NCI-H2227 (cell line): ENCODE measurements around the gene WNT5B.
A peak's percentile ranks its signal among the peaks of the same experiment; 100 is the strongest.

ENCODE experiments used
- DNase-seq: peaks from one replicate; lab custom pipeline; 2025; ENCODE audit not compliant: unreplicated experiment; lab: John Stamatoyannopoulos, UW

The WNT5B gene

DNA sequence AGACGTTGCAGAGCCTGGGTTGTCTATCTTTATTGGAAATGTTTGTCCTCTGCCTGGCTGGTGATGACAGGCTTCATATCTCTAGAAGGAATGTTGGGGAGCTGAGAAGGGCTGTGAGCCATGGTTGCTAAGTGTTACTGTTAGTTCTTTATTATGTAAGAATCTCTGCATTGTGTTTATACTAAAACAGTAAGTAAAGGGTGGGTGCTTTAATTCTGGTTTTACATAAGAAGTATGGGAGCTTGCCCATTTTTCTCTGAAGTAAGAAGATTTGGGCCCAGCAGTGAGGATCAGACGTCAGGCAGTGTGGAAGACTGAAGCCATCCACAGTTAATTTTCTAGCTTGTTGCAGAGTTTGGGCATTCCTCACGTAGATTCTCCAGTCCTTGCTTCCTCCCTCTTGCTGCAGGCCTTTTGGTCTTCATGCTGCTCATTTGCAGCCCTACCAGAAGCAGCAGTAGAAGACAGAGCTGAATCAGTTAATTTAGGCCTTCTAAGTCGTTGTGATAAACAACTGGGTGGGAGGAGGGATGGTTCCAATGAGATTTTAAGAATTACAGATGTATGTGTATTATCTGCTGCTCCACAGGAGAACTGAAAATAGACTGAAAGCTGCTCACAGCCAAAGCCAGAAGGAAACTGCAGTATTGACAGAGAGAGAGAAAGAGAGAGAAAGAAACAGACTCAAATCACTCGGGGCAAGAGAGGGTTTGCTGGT is 21.4 kb downstream of the WNT5B start:
- DNase-seq = no peak

DNA sequence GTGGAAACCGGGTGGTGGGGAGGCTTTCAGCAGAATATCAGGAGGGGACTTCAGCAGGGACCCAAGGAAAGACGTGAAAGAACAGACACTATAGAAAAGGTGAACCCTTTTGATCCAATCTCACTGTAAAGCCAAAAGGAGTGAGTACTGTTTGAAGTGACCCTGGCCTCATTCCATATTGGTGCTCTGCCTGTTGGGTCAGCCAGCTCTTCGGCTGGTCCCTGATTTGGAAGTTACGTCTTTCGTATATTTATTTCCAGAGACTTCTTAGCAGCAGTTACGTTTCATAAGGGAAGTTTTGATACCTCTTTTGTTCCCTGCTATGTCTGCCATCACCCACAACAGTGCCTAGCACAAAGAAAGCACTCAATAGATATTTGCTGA is 21.9 kb downstream of the WNT5B start:
- no peak for DNase-seq

DNA sequence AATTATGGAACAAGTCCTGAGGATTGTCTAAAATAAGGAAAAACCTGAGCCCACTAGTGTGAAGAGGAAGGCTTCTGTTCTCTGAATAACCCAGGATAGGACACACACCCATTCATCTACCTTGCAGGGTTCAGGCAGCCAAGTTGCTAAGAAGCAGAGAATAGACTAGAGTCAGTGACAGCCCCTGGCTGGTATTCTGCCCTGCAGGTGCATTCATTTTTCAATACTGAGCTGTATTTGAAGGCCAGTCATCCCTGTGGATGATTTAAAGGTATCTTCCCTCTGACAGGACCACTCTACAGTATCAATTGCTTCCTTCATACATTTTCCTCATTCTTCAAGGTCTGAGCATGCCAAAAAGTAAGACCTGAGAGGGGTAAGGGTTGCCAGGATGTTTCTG is 22.9 kb downstream of the WNT5B start:
- no peak for DNase-seq

DNA sequence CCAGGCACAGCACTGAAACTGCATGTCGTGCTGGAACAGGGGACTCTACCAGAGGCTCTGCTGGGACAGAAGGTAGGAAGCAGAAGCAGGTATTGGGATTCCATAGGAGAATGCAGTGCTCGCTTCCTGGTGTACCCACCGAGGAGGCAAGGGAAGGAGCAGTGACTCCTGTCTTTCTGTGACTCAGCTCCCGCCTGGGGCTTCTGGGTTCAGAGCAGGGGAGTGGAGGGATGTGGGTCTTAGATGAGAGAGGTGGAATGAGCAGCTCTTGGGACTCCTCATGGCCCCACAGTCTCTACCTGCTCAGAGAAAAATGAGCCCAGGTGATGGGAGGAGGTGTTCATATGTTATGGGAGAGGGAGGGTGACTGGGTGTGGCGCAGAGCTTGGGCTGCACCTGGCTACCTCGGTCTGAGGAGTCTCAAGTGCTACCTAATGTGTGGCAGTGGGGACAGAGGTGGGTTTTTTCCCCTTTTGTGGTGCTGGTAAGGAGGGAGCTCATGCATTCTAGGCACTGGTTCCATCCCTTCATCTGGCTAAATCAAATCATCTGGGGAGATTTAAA is 26.3 kb downstream of the WNT5B start:
- no peak for DNase-seq

DNA sequence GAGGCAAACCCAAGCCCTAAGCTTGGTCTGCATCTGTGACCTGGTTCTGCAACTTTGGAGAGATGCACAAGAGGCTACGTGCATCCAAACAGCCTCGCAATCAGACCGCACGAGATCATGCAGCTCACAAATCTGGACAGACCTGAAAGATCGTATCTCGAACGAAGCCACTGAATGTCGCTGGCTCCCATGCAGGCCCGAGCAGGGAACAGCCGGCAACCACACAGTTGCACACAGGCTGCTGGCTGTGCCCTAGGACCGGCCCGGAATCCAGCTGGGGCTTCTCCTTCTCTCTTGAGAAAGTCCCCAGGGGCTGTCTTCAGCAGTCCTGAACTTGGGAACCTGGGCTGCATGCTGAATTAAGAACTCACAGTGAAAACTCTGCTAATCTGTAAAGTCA is 27.9 kb downstream of the WNT5B start:
- DNase-seq = no peak

DNA sequence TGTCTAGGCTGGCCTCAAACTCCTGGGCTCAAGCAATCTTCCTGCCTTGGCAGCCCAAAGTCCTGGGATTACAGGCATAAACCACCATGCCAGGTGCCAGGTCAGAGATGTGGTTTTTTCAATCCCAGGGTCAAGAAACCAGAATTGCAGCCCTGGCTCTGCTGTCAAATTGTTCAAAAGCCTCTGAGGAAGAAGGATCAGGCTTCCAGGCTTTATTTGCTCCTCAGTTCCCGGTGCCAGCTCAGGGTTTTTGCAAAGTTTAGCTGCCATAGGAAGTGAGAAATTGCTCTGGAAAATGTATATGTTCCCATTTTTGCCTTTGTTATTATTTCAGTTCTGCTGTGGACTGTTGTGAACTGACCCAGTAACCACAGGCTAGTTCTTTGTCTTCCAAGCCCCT is 28.7 kb downstream of the WNT5B start:
- no peak for DNase-seq

DNA sequence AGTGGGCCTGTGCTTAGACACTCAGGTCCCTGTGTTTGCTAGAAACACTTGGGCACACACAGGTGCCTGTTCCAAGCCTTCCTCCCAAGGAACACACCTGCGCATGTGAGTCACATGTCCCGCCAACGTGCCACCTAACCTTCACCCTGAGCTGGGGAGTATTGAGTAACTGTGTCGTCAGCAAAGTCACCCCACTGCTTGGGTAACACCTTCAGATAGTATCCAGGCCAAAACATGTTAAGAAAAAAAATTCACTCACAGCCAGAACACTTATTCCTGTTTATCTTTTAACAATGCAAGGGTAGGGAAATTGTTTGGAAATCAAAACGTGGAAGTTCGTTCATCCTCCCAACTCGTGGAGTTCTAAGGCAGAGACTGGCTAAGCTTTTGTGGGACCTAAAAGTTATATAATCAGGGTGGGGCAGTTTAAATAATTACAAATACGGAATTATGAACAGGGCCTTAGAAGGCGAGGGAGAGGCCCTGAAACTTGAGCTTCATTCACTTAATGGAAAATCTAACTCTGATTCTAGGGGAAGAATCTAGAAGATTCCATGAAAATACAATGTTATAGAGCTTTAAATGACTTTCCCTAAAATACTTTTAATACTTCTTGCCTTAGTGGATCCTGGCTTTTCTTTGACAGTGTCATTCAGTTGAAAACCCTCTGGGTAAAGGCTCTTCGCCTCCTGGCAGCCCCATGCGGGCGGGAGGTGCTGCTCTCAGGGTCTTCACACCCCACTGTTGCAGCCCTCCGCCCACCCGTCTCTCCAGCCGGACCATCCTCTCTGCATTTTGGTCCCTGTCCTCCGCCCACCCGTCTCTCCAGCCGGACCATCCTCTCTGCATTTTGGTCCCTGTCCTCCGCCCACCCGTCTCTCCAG is 31.5 kb downstream of the WNT5B start:
- no peak for DNase-seq

DNA sequence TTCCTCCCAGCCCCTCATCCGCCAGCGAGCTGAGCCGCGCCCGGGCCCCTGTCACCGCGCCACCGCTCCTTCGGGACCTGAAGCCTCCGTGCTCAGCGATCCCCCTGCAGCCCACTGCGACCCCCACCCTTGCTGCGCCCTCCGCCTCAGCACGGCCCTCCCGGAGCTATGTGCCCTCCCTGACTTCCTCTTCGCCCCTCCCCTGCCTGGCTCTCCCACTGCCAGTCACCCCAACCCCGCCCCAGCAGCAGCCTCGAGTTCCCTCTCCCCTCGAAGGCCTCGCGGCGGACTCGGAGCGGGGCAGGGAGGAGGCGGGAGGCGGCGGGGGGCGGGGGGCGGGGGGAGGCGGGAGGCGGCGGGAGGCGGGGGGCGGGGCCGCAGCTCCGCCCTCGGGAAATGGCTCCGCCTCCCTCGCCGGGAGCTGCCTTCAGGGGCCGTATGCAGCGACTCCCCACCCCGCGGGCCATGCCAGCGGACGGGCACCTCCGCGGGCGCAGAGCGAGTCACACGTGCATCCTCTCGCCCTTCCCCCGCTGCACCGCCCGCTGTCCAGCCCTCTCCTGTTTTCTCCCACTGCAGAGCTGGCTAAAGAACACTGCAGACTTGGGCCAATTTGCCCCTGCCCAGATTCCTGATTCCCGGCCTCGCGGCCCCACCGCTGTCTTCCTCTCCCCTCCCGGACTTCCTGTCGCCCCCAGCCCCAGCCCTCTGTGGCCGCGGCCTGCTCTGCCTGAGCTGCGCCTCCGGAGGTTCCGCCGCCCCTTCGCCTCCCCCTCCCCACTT is 32.7 kb downstream of the WNT5B start:
- peak; percentile 73 for DNase-seq

DNA sequence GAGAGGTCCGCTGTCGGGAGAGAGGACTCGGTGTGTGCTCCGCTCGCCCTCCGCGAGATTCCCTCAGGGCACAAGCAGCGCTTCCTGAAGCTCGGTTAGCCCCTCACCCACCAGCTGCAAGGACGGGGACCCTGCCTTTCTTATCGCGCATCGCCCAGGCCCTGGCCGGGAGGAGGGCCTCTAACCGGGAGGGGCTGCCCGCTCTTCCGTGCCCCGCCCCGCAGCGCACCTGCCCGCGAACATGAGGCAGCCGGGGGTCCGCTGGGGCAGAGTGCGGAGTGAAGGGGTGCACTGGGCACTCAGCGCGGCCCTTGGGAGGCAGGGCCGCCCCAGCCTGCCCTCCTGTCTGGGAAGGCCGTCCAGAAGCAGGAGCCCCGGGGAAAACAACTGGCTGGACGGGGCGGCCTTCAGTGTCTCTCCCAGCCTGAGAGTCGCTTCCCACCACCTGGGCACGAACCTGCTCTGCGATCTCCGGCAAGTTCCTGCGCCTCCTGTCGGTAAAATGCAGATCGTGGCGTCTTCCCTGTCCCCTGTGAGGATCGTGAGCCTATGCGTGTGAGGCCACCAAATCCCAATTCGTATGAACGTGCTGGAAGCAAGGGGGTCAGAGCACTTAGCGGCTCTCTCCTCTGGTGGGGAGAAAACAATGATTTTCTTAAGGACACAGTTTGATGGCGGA is 33.9 kb downstream of the WNT5B start:
- peak; percentile 68 for DNase-seq

DNA sequence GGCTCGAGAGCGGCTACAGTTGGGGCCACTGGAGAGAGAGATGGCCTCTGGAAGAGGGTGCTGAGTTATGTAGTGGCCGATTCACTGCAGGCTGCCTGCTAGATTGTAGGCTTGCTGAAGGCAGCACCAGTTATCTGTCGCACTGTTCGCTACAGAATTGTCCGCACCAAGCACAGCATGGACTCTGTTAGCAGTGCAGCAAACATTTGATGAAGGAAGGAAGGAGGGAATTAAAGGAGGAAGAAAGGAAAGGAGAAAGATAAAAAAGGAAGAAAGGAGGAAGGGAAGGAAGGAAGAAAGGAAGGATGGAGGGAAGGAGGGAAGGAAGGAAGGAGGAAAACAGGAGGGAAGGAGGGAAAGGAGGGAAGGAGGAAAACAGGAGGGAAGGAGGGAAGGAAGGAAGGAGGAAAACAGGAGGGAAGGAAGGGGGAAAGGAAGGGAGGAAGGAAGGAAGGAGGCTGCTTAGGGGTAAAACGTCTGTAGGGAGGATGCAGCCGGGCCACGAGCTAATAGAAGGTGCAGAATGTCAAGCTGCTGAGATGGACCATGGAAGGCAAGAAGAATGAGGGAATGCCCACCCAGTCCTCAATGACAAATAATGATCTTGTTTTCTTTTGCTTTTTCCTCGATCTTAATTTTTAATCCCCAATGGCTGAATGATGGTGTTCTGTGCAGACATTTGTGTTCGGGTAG is 34.6 kb downstream of the WNT5B start:
- no peak for DNase-seq

DNA sequence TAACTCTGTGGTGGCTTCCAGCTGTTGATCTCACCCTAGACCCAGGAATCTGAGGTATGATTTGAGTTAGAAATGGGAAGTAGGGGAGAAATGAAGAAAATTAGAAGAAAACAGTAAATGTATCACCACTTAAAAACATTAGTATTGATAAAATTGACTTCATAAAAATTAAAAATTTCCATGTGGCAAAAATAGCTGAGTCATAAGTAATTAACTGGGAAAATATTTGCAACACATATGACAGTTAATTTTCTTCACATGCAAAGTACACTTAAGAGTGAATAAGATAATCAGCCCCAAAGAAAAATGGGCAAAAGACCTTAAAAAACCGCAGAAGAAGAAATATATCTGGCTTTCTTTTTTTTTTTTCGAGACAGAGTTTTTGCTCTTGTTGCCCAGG is 36.3 kb downstream of the WNT5B start:
- no peak for DNase-seq

DNA sequence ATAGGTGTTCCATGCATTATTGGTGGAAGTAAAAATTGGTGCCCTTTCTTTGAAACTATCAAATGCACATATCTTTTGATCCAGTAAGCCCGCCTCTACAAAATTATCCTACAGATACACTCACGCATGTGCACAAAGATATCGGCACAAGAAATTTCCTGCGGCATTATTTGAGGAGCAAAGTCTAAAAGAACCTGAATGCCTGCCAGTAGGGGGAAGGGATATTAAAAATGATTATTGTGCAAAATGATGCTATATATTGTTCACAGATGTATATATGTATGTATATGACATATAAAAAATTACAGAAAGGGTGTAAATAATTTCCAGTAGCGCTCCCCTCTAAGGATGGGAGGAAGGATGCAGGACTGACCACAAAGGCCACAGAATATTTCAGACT is 37.2 kb downstream of the WNT5B start:
- no peak for DNase-seq

DNA sequence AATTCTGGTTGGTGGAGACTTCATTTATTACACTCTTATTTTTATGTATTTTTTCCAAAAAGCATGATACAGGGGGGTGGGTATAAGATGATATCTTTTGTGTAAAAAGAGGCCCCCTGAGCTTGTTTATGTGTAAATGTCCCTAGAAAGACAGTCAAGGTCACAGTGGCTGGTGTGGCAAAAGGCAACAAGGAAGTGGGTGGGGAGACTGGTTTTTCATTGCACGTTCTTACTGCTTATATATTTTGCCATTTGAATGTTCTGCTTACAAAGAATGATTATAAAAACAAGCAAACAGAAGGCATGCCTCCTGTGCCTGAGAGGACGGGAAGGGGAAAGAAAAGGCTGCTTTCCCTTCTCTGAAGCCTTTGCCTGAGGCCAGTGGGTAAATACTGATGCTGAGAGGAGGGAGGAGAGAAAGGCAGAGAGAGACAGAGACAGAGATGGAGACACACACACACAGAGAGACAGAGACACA is 37.7 kb downstream of the WNT5B start:
- no peak for DNase-seq

DNA sequence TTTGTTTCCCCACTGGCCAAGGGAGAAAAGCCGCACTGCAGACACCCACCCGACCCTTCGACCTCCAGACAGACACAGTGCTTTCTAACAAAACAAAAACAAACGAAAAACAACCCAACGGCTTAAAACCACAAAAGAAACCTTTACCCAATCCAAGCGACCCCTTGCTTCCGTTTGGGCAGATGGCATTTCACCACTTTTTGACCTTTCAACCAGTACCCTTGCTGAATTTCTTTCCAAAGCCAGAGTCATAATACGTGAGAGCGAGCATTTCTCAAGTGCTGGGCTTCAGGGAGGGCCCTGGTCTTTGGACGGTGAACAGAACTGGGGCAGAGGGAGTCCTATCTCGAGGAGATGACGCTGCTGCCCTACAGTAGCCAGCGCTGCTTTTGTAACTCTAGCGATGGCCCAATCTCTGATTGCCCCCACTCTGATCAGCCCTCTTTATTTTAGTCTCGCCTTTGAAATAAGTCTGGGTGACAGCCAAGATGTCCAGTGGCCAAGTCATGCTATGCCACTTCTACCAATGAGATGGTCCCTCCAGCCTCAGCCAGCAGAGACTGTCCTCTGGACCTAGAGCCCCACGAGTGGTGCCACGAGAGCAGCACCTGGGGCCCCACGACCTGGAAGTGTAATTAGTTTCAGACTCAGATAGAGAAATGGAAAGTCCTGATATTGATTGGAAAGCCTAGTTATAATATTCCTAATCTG is 40.0 kb downstream of the WNT5B start:
- no peak for DNase-seq

DNA sequence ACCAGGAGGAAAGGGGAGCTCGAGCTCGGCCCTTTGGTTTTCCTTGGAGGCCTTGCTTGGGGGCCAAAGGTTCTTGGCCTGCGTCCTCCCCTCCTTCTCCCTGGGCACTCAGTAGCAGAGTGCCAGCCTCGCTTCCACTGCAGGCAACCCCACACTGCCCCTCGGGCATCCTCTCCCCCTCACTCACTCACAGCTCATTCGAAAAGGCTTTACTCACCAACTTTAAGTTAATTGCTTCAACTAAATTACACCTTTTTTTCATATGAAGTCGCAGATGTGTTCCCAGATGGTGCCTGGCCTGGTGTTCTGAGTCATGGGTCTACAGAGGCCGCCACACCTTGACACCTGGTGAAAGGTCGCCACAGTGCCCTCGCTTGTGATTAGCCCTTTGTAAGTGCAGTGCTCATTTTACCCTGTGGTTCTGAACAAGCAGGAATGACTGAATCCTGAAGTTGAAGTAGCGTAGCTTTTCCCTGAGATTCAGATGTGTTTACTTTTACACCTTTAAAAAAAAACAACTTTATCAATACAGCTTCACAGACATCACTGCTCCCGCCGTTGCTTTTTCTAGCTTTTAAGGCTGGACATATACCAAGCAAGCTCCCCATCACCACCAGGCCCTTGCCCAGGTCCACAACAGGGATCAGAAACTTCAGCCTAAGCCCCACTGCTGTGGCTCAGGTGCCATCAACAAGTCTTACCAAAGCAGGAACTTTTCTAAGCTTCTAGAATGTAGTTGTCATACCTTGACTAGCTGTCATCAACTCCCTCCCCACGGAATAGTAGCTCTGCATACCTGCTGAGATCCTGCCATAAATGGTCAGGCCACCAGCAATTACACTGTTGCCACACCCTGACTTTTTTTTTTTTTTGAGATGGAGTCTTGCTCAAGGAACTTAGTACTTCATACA is 41.6 kb downstream of the WNT5B start:
- DNase-seq = no peak

DNA sequence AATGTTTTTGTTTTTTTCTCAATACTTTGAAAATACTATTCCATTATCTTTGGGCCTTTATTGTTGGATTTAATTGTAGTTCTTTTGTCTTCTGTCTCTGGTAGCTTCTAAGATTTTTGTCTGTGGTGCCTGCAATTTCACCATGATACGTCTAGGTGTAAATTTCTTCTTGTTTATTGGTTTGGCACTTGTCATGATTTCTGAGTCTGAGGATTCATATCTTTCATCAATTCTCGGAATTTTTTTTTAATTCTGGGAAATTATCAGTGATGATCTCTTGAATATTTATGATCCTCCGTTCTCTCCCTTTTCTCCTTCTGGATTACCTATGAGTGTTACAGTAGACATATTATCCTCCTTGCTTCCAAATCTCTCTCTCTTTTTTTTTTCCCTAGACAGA is 47.0 kb downstream of the WNT5B start:
- no peak for DNase-seq

DNA sequence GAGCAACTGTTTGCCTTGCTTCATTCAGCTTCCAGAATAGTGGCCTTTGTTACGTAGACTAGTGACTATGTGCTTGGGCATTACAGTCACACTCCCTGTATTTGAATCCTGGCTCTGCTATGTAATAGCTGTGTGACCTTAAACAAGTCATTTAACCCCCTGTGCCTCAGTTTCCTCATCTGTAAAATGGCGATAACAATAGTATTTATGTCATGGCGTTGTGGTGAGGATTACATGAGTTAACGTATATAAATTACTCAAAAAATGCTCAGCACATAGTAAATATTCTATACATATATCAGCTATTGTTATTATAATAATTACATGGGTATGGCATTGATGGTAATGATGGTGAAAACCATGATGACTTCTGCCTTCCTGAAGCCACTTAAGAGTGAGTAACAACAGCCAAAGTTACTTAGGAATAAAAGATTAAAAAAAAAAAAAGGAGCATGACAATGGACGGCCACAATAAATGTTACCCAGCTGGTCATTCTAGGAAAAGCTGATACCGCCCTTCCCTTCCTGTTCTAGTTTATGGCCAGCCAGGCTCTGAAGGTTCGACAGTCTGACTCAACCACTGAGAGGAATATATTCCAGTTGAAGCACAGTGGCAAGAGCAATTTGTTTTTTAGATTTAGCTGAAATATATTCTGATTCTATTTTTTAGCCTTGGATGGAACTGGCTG is 51.9 kb downstream of the WNT5B start:
- DNase-seq = no peak

DNA sequence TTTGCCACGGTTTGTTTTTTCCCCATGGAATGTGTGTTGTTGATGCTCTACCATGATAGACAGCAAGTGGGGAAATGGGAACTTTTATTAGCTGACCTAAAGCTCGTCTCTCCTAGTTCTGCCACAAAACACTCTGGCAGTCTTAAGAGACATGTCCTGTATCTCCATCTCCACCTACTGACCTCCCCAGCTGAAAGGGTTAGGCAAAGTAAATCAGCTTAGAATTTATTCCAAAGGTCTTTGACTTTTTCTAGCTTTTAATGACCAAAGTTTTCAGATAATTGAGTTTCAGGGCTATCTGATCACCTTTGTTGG is 52.4 kb downstream of the WNT5B start:
- no peak for DNase-seq
